NCI-H2029 treated with DMSO at 0.1 percent for 48 hours (cell line): ENCODE results near the gene THBD.

ENCODE experiments used
- DNase-seq: peaks from one replicate; lab custom pipeline; 2025; lab: John Stamatoyannopoulos, UW

THBD gene

DNA sequence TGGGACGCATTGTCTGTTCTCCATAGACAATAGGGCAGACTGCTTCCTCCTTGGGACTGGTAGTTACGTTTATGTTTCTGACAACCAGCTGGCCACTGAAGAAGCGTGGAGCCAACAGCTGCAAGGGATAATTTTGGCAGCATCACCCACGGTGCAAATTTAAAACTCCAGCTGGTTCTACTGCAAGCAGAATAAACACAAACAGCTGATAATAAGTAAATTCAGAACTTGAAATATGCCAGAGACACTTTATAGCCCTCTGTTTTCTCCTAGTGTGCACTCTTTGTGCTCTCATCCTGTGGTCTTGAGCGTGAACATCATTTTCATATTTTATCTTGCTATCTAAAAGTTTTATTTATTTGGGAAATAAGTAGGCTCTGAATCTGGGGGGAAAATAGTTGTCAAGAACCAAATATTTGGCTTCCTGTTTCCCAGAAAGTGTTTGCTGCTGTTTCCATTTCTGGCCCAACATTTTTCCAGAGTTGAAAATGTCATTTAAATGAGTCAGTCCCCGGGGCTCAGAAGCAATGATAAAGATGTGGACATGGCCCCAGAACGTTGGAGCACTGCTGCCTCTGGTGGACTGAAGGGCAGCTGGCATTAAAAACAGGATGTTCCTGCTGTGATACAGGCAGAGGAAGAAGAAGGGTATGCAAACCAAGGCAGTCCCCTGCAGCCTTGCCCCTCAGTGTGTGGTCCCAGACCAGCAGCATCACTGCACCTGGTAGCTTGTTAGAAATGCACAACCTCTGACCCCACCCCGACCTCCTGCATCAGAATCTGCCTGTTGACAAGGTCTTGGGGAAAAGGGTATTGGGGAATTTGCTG is 12.5 kb upstream of the THBD start:
- DNase-seq: no peak

- DNase-seq: no peak
Observed at GRCh38 chr20:23061262-23061661, 11.8 kb upstream of the THBD start.

GRCh38 chr20:23060629-23061028 is 11.2 kb upstream of the THBD start:
- no peak for DNase-seq

DNA sequence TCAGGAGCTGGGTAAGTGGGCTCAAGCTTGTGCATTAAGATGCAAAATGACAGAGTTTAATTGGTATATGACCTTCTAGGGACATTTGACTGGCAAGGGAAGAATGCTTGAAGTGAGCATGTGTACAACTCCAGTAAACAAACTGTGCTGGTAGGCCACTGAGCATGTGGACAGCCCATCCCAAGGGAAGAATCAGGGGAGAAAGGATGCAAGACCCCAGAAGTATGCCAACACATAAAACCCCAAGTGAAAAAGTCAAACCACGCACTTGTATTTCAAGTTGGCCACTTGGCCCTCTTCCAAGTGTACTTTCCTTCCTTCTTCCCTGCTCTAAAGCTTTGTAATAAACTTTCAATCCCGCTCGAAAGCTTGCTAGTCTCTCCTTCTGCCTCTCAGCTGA is 10.4 kb upstream of the THBD start:
- no peak for DNase-seq

- DNase-seq: no peak
Observed at GRCh38 chr20:23059001-23059400, 9.5 kb upstream of the THBD start.

DNA sequence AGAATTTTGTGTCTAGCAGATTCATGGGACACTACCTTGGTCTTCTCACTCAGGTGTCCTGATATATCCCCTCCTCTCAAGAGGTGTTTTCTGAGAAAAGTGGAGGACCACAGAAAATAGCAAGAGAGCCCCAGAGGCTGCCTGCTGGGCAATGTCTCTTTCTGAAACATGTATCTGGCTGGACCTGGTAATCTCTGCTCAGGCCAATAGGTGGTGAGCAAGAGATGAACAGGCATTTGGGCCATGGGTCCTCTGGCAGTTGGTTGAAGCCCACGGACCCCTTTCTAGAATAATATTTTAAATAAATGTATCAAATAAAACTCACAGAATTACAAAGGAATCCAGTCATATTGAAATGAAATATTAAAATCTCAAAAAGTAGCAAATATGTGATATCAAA is 8.8 kb upstream of the THBD start:
- DNase-seq: no peak

- no peak for DNase-seq
Observed at GRCh38 chr20:23052904-23053303, 3.4 kb upstream of the THBD start.

DNA sequence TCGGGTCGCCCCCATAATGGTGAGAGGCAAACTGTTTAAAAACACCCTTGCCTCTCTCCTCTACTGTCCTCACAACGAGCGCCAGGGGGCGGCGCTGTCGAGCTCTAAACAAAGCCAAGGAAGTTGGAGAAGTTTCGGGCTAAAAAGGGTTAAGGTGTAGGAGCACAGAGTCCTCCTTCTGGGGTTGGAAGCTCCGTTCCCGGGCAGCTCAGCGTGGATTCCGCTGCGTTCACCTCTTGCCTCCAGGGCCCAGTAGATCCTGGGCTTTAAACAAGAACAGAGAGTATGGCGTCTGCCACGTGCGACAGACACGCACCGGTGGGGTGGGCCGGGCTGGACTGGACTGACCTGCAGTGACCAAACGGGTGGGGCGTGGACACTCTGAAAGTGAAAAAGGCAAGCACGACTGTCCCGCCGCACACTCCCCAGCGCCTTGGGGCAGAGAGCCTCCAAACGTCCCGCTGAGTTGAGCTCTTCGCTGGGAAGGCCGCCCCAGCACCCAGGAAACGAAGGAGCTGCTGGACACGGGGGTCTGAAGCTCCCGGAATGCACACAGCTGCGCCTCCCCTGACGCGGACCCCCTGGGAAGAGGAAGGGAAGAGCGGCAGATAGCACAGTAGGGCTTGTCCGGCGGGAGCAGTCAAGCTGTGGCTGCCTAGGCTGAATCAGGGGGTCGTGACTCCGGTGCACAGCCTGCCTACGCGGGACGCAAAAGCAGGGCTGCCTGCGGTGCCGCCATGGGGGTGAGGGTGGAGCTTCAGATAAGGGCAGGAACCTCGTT is 1.6 kb upstream of the THBD start:
- no peak for DNase-seq

DNA sequence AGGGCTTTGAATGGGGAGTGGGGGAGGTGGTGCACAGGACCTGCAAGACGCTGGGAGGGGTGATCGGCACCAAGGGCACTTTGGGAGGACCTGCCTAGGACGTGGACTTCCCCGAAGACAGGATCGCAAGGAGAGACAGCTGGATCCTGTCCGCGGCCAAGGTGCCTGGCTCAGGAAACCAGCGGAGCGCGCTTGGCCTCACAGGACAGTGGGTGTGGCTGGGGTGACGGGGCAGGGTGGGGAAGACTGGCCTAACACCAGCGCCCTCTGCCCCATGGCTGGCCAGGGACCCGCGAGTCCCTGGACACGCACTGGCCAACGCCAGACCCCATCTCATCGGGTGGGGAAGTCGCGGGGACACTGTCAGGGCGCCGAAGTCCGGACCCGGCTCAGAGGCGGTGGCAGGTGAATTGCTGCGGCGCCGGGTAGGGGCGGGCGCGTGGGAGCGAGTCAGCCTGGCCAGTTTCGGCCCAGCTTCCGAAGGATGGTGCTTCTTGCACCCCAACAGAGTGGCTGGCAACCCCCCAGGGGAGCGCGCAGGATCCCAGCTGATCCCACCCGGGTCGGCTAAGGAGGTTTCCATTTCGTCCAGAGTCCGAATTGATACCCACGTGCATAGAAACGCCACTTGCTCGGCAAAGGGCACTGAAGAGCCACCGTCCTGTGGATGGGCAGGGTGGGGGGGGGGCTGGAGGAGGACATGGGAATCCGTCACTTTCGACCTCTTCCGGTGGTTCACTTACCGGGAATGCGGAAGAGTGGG is 785 bp upstream of the THBD start:
- no peak for DNase-seq

DNA sequence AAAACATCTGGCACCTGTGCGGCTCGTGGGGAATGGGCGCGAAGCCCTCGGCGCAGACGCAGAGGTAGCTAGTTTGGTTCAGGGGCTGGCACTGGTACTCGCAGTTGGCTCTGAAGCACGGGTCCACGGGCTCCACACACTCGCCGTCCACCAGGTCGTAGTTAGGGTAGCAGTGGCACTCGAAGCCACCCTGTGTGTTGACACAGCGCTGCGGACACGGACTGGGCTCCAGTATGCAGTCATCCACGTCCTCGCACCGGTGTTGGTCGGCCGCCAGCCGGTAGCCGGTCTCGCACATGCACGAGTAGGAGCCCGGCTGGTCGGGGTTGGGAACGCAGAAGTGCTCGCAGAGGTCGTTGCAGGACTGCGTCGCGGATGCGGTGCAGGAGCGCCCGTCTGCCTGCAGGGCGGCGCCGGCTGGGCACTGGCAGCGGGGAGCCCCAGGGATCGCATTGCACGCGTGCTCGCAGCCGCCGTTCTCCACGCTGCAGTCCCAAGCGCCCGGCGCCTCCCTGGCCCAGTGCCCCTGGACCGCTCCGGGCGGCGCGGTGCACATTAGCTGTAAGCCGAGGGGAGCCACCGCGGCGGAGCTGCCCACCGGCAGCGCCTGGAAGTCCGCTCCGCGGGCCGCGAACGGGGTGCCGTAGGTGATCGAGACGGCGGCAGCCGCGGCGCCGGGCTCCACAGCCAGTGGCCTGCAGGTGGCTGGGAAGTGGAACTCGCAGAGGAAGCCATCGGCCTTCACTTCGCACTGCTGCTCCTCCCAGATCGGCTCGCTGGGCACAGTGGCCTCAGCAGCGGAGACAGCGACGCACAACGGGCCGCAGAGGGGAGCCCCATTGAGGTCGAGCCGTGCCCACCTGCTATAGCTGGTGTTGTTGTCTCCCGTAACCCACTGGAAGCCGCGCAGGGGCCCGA is 930 bp downstream of the THBD start:
- no peak for DNase-seq

DNA sequence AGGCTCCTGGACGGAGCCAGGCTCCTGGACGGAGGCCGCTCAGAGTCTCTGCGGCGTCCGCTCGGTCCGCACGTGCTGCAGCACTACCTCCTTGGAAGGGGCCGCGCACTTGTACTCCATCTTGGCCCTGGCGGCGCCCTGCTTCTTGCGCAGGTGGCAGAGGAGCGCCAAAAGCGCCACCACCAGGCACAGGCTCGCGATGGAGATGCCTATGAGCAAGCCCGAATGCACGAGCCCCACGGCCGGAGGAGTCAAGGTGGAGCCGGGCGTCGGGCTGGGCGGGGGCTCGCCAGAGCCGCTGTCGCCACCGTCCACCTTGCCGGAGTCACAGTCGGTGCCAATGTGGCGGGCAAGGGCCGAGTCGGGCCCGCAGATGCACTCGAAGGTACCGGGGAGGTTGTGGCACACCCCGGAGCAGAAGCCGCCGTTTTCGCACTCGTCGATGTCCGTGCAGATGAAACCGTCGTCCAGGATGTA is 1.7 kb downstream of the THBD start:
- no peak for DNase-seq

GRCh38 chr20:23047001-23047737 is 2.3 kb downstream of the THBD start:
- DNase-seq: no peak

DNA sequence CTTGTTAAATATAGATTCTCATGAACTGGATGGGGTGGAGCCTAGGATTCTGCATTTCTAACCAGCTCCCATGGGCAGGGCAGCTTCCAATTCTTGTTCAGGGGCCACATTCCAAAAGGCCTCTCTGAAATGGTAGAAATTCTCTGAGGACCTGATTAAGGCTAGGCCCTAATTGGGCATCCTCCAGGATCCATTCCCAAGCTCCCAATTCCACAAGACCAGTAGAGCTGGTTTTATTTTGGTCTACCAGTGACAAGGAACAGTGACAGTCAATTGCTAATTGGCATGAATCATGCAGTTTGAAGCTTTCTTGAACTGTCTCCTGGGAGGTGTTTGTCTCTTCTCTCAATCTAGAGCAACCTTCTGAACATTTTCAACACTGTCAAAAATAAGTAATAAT is 3.0 kb downstream of the THBD start:
- no peak for DNase-seq

- no peak for DNase-seq
Observed at GRCh38 chr20:23043376-23043775, 6.1 kb downstream of the THBD start.

- no peak for DNase-seq
Observed at GRCh38 chr20:23042270-23042669, 7.2 kb downstream of the THBD start.

DNA sequence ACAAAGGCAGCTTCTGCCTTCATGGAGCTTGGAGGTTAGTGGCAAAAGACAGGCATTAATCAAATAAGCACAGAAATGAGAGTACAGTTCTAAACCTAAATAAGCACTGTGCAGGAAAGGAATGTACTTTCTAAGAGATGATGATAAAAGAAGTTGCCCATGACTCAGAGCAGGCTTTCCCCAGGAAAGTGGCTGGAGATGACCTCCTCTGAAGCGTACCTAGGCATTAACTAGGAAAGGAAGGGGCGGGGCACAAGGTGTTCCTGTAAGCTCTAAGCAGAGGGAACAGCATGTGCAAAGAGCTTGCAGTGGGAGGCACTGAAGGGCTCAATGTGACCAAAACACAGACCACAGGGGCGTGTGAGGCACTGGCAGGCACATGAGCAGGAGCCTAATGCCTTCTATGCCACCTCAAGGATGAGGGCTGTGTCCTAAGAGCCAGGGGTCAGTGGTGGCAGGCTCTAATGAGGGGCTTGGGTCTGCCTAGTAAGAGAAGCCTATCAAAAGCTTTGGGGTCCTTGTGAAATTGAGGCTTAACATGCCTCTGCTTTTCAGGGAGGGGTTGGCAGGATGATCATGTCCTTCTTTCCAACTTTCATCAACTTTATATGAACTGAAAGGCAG is 9.5 kb downstream of the THBD start:
- no peak for DNase-seq

- DNase-seq: no peak
Observed at GRCh38 chr20:23039136-23039875, 10.2 kb downstream of the THBD start.

- DNase-seq: no peak
Observed at GRCh38 chr20:23037017-23037481, 12.4 kb downstream of the THBD start.

DNA sequence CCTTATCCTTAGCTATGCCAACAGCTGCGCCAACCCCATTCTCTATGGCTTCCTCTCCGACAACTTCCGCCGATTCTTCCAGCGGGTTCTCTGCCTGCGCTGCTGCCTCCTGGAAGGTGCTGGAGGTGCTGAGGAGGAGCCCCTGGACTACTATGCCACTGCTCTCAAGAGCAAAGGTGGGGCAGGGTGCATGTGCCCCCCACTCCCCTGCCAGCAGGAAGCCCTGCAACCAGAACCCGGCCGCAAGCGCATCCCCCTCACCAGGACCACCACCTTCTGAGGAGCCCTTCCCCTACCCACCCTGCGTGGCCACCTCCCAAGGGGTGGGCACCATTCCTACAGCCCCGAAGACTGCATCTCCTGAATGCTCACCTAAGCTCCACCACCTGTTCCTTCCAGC is 13.1 kb downstream of the THBD start:
- no peak for DNase-seq
